HG03066 (cell line): ENCODE results near the gene PARP16.
"Not testable (repeated sequence)": the region's sequence is repeated elsewhere in the genome, so short reads cannot be mapped to it uniquely, and the experiment has no call there.

Experiments used
- ATAC-seq: cut with Tn5 transposase; IDR thresholded peaks from one replicate; pipeline ENCODE4 v1.9.1; 2021; ENCODE audit warnings: low read depth; ENCODE audit not compliant: unreplicated experiment

PARP16 gene

GRCh38 chr15:65245096-65245856 lies 41.4 kb downstream of the PARP16 start:
- ATAC-seq: no peak

GRCh38 chr15:65244638-65245037 lies 42.0 kb downstream of the PARP16 start:
- ATAC-seq: no peak

GRCh38 chr15:65236443-65236842 lies 50.2 kb downstream of the PARP16 start:
- ATAC-seq: not testable (repeated sequence)

- no peak for ATAC-seq
These were observed 53.0 kb downstream of the PARP16 start for GRCh38 chr15:65233696-65234095.

- no peak for ATAC-seq
These were observed 54.2 kb downstream of the PARP16 start for GRCh38 chr15:65232520-65232919.

- ATAC-seq: no peak
These were observed 55.4 kb downstream of the PARP16 start for GRCh38 chr15:65231306-65231705.

GRCh38 chr15:65226901-65227300 lies 59.8 kb downstream of the PARP16 start:
- ATAC-seq: not testable (repeated sequence)

GRCh38 chr15:65226221-65226620 lies 60.5 kb downstream of the PARP16 start:
- ATAC-seq: no peak

GRCh38 chr15:65223996-65224395 lies 62.7 kb downstream of the PARP16 start:
- ATAC-seq: no peak

- ATAC-seq: no peak
These were observed 63.8 kb downstream of the PARP16 start for GRCh38 chr15:65222891-65223290.

GRCh38 chr15:65221697-65222096 lies 65.0 kb downstream of the PARP16 start:
- ATAC-seq: no peak

- ATAC-seq: no peak
These were observed 67.5 kb downstream of the PARP16 start for GRCh38 chr15:65219137-65219536.

- ATAC-seq: no peak
These were observed 68.9 kb downstream of the PARP16 start for GRCh38 chr15:65217526-65218482.

- no peak for ATAC-seq
These were observed 71.2 kb downstream of the PARP16 start for GRCh38 chr15:65215496-65215895.

GRCh38 chr15:65214010-65214409 lies 72.7 kb downstream of the PARP16 start:
- no peak for ATAC-seq

GRCh38 chr15:65213241-65213640 lies 73.4 kb downstream of the PARP16 start:
- ATAC-seq: no peak

- no peak for ATAC-seq
These were observed 74.6 kb downstream of the PARP16 start for GRCh38 chr15:65212097-65212496.

- no peak for ATAC-seq
These were observed 75.2 kb downstream of the PARP16 start for GRCh38 chr15:65211482-65211982.

GRCh38 chr15:65210770-65211481 lies 75.8 kb downstream of the PARP16 start, which contains the start of gene CILP:
Gene CILP (minus strand): TSS chr15:65211473. CDS start chr15:65209755, 1,718 bp downstream.
- ATAC-seq: no peak
